ENCODE measurements around the gene CLSTN3. TPM values are rescaled to one million over a fixed set of nuclear protein-coding genes. Genes with fewer than 3 reads are reported as not detected.

CLSTN3 gene
- total RNA-seq, 3 donors from 2014 or later (not counting 1 experiment from before 2014, with no cell fraction given): 59.7 to 95.5 (median 61.0) TPM

DNA sequence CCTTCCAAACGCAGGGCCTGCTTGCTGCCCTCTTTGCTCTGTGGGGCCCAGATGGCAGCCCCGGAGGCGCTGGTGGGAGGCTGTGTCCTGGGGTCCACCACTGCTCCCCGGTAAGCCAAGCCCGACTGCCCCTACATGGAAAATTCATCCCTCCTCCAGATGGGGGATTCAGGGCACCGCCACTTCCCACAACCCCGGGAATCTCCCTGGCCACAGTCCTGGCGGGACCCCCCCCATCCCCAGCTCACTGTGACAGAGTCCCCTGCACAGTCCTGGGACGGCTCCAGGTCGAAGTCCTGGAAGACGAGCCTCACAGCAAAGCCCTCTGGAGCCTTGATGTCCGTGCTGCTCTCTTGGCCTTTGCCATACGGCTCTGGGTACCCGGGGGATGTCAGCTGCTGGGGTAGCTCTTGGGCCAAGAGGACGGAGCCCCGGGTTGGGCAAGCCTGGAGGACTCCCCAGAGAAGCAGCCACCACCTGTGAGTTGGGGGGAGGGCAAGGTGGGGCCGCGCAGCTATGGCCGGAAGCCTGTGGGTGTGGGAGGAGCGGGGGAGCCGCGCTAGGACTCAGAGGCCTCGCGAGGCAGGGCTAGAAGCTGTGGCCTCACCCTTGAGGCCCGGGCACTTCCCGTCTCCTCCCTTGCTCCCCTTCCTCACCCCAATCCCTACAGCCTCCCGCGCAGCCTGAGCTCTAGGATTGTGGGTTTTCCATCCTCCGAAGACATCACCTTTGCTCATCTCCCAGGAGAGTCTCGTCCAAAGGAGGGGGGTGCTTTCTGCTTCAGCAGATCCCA lies 22.0 kb upstream of the CLSTN3 start:
- TF ChIP-seq, protein P1, sequence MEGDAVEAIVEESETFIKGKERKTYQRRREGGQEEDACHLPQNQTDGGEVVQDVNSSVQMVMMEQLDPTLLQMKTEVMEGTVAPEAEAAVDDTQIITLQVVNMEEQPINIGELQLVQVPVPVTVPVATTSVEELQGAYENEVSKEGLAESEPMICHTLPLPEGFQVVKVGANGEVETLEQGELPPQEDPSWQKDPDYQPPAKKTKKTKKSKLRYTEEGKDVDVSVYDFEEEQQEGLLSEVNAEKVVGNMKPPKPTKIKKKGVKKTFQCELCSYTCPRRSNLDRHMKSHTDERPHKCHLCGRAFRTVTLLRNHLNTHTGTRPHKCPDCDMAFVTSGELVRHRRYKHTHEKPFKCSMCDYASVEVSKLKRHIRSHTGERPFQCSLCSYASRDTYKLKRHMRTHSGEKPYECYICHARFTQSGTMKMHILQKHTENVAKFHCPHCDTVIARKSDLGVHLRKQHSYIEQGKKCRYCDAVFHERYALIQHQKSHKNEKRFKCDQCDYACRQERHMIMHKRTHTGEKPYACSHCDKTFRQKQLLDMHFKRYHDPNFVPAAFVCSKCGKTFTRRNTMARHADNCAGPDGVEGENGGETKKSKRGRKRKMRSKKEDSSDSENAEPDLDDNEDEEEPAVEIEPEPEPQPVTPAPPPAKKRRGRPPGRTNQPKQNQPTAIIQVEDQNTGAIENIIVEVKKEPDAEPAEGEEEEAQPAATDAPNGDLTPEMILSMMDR (IDR thresholded peaks at IDR 0.05): no peak
- ATAC-seq (peak; percentile 87 to 90 (median 89)), DNase-seq (peak; percentile 53 to 80)
- Mint-ChIP-seq H3K9me3 (peaks cover 2 to 5% of the 10 kb centered on the region in 2 donors), H3K27me3 (ENCODE audit: low read depth in 2 of 2) (no peaks in the 10 kb centered on the region), H3K36me3 (peaks cover 13% of the 10 kb centered on the region), H3K4me3 (peak overlapping the region; percentile 92), H3K4me1 (peaks cover 44 to 50% of the 10 kb centered on the region in 2 donors), H3K27ac (peak overlapping the region; percentile 84 to 96)
- no peaks in the 10 kb centered on the region for H3K9me3 ChIP-seq (ENCODE audit: control insufficient read depth, insufficient read depth, low read length)
- intact Hi-C loops (cut with micrococcal nuclease): loop anchor here (5.0 kb wide), 1 partner anchor 91 kb away; the partner anchor contains the start of gene LPCAT3
- H3K27ac ChIP-seq (ENCODE audit: low read length): peak overlapping the region; percentile 72
- 3% methylated on average over 29 of the region's 30 CpGs for WGBS (ENCODE audit: insufficient coverage)
- H3K27me3 ChIP-seq (ENCODE audit: control insufficient read depth, insufficient read depth, low read length): no peaks in the 10 kb centered on the region
- H3K36me3 ChIP-seq (ENCODE audit: control insufficient read depth, insufficient read depth, low read length): no peaks in the 10 kb centered on the region
- peak overlapping the region; percentile 65 for H3K4me3 ChIP-seq (ENCODE audit: low read length)
- H3K4me1 ChIP-seq (ENCODE audit: control insufficient read depth, insufficient read depth, low read length): peaks cover 24% of the 10 kb centered on the region

DNA sequence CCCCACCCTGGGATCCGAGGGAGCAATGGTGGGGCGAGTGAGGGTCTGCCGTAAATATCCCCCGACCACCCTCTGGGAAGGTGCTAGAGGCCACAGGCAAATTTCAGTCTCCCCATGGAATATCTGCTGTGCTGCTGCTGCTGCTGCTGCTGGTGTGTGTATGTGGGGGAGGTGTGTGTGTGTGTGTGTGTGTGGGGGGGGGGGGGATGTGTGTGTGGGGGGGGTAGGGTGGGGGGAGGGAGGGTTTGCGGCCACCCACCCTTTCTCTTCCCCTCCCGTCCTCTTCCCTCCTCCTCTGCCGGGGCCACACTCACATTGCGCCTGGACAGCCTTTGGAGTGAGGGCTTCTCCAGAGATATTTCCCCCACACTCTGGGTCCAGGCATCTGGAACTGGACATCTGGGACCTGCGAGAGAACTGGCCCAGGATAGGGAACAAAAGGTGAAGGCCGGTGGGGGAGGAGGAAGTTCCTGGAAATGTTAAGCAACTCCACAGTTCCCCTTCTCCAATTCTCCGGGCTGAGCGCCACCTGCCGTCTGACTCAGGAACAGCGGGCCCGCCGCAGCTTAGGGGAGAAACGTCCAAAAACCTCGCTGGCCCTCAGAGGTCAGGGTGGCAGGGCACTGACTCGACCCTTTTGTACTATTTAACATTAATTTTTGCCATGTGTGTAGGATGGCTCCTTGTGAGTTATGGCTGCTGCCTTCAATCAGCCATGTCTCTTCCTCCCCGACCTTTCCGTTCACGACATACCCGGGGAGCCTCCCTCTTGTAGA lies 21.2 kb upstream of the CLSTN3 start, which contains the start of gene C1RL:
Gene C1RL (minus strand): TSS at position 419 of the 776 bp plus-strand sequence. CDS start 34 bp downstream, at position 385.
- no peaks in the 10 kb centered on the region for H3K27me3 Mint-ChIP-seq (ENCODE audit: low read depth in 2 of 2)
- Histone ChIP-seq H3K36me3 (ENCODE audit: control insufficient read depth, insufficient read depth, low read length) (peaks cover 3% of the 10 kb centered on the region), H3K9me3 (ENCODE audit: control insufficient read depth, insufficient read depth, low read length) (no peaks in the 10 kb centered on the region), H3K27ac (ENCODE audit: low read length) (peak within 1 kb of the TSS; percentile 72), H3K4me1 (ENCODE audit: control insufficient read depth, insufficient read depth, low read length) (peaks cover 29% of the 10 kb centered on the region), H3K27me3 (ENCODE audit: control insufficient read depth, insufficient read depth, low read length) (no peaks in the 10 kb centered on the region), H3K4me3 (ENCODE audit: low read length) (peak within 1 kb of the TSS; percentile 65)
- 6% methylated on average over 16 of the region's 23 CpGs for WGBS (ENCODE audit: insufficient coverage)
- peaks cover 2 to 5% of the 10 kb centered on the region in 2 donors for H3K9me3 Mint-ChIP-seq
- TF ChIP-seq, protein P1 (IDR thresholded peaks at IDR 0.05): peak; percentile 93
- peaks cover 13% of the 10 kb centered on the region for H3K36me3 Mint-ChIP-seq
- ATAC-seq: peak; percentile 54 to 65 (median 63)
- peak within 1 kb of the TSS; percentile 84 to 96 for H3K27ac Mint-ChIP-seq
- intact Hi-C loops (cut with micrococcal nuclease): loop anchor here (1.0 to 5.0 kb wide), 2 partner anchors 92 to 185 kb away; partner anchors contain the start of gene LPCAT3
- H3K4me3 Mint-ChIP-seq: peak within 1 kb of the TSS; percentile 92
- DNase-seq: peak; percentile 80 to 81
- H3K4me1 Mint-ChIP-seq: peaks cover 40 to 46% of the 10 kb centered on the region in 2 donors

DNA sequence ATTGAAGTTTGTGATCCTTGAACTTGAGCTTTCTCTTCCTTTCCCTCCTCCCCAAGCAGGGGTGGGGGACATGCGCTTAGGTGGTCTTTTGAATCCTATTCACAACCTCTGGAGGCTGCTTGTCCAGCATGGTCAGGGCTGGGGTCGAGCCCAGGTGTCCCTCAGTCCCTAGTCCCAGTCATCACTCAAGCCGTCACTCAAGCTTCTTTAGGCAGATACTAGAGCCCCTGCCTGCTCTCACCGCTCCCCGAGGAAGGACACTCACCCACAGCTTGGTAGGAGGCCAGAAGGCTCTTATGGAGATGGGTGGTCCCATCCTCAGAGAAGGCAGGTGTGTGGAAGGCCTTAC lies 20.6 kb upstream of the CLSTN3 start:
- TF ChIP-seq, protein P1 (IDR thresholded peaks at IDR 0.05): no peak
- ATAC-seq (no peak), DNase-seq (no peak)
- H3K4me1 ChIP-seq (ENCODE audit: control insufficient read depth, insufficient read depth, low read length): peaks cover 29% of the 10 kb centered on the region
- H3K36me3 ChIP-seq (ENCODE audit: control insufficient read depth, insufficient read depth, low read length): peaks cover 5% of the 10 kb centered on the region
- Mint-ChIP-seq H3K27ac (peak overlapping the region; percentile 84 to 96), H3K9me3 (peaks cover 2 to 5% of the 10 kb centered on the region in 2 donors), H3K36me3 (peaks cover 13% of the 10 kb centered on the region), H3K4me1 (peaks cover 39 to 44% of the 10 kb centered on the region in 2 donors), H3K4me3 (peak overlapping the region; percentile 92), H3K27me3 (ENCODE audit: low read depth in 2 of 2) (no peaks in the 10 kb centered on the region)
- H3K27me3 ChIP-seq (ENCODE audit: control insufficient read depth, insufficient read depth, low read length): no peaks in the 10 kb centered on the region
- intact Hi-C loops (cut with micrococcal nuclease): loop anchor here (1.0 to 5.0 kb wide), 2 partner anchors 92 to 185 kb away; partner anchors contain the start of gene LPCAT3
- no peak overlapping the region for H3K27ac ChIP-seq (ENCODE audit: low read length)
- H3K4me3 ChIP-seq (ENCODE audit: low read length): no peak overlapping the region
- no peaks in the 10 kb centered on the region for H3K9me3 ChIP-seq (ENCODE audit: control insufficient read depth, insufficient read depth, low read length)
- WGBS (ENCODE audit: insufficient coverage): 80% methylated on average over 5 of the region's 5 CpGs
